GM12878 (cell line): ENCODE results near the gene ATAD2B. TPM values are rescaled to one million over a fixed set of nuclear protein-coding genes. Genes with fewer than 3 reads are reported as not detected.

Source experiments
- ATAC-seq: fragments of 200-7000 bp; cut with Tn5 transposase; 3 replicates; pipeline ENCODE4 v1.9.1; 2020; ENCODE audit warnings: mild to moderate bottlenecking, moderate library complexity
- BruUV-seq: library from RNA; stranded (reverse); fragments of 400-500 nt; replicated peaks from 2 replicates; lab custom pipeline; 2021; lab: Mats Ljungman, UMichigan
- CTCF ChIA-PET: fragments of 300-600 bp; sonication (Branson Sonifier 250); formaldehyde crosslinking; extraction: SDS; loops from one replicate; lab custom pipeline; 2021; ENCODE audit warnings: inconsistent platforms; lab: Yijun Ruan, JAX
- POLR2A ChIA-PET: fragments of 350-600 bp; formaldehyde crosslinking; extraction: SDS; loops from one replicate; lab custom pipeline; 2021; ENCODE audit warnings: inconsistent platforms; lab: Charles Lee
- RAD21 ChIA-PET: fragments of 300-600 bp; sonication (Branson Sonifier 250); formaldehyde crosslinking; loops from one replicate; lab custom pipeline; 2023; ENCODE audit warnings: antibody characterized with exemption; ENCODE audit not compliant: unreplicated experiment; lab: Charles Lee
- SMC1A ChIA-PET: fragments of 300-600 bp; sonication (Branson Sonifier 250); formaldehyde crosslinking; loops from one replicate; lab custom pipeline; 2023; ENCODE audit not compliant: unreplicated experiment, uncharacterized antibody; lab: Charles Lee
- DNase-seq: peaks from one replicate; pipeline ENCODE4 v3.0.0-alpha.2; 2011; ENCODE audit warnings: low read depth, low spot score
- FAIRE-seq: peaks from 3 replicates; lab custom pipeline; 2011; peaks lifted over from hg19 to GRCh38; lab: Jason Lieb, UNC
- H2AFZ ChIP-seq: 2 replicates; pipeline ENCODE4 v1.6.0; 2011; ENCODE audit warnings: low read depth, low read length, control low read depth; ENCODE audit not compliant: control insufficient read depth
- H3K27ac ChIP-seq: 2 replicates; pipeline ENCODE4 v1.5.1; 2011; ENCODE audit warnings: control low read depth; ENCODE audit not compliant: control insufficient read depth, insufficient read depth
- H3K27me3 ChIP-seq, 2 experiments: replicated peaks in 1 of 2; 2 replicates each; pipeline versions ENCODE4 v1.6.0 to v1.6.1; 2011; ENCODE audit warnings: low read length in 1 of 2; ENCODE audit not compliant: control insufficient read depth in 2 of 2, insufficient read depth in 2 of 2
- H3K36me3 ChIP-seq, 2 experiments: 2 replicates each; pipeline ENCODE4 v1.5.1; 2011; ENCODE audit warnings: low read length in 1 of 2; ENCODE audit not compliant: control insufficient read depth in 2 of 2, insufficient read depth in 2 of 2
- H3K4me1 ChIP-seq: 2 replicates; pipeline ENCODE4 v1.6.1; 2011; ENCODE audit warnings: mild to moderate bottlenecking, low read length, moderate library complexity, mixed read lengths; ENCODE audit not compliant: control insufficient read depth, insufficient read depth
- H3K4me2 ChIP-seq: 2 replicates; pipeline ENCODE4 v1.6.0; 2011; ENCODE audit warnings: control low read depth; ENCODE audit not compliant: control insufficient read depth, insufficient read depth
- H3K4me3 ChIP-seq: fragments of 200-600 bp; sonication (generic); 2 replicates; pipeline ENCODE4 v1.5.1; 2016
- H3K79me2 ChIP-seq: 2 replicates; pipeline ENCODE4 v1.6.0; 2011; ENCODE audit warnings: low read length; ENCODE audit not compliant: control insufficient read depth, insufficient read depth
- H3K9ac ChIP-seq: 2 replicates; pipeline ENCODE4 v1.8.0; 2011; ENCODE audit warnings: low read length, control low read depth, mixed read lengths; ENCODE audit not compliant: control insufficient read depth, insufficient read depth
- H3K9me3 ChIP-seq: replicated peaks from 3 replicates; pipeline ENCODE4 v1.5.1; 2011; ENCODE audit warnings: mild to moderate bottlenecking, low read length; ENCODE audit not compliant: control insufficient read depth, insufficient read depth
- H4K20me1 ChIP-seq: 2 replicates; pipeline ENCODE4 v1.6.0; 2011; ENCODE audit not compliant: control insufficient read depth, insufficient read depth
- MYB ChIP-seq: fragments of 150-350 bp; IDR thresholded peaks from 2 replicates; pipeline ENCODE4 v1.6.1; 2014; ENCODE audit warnings: mild to moderate bottlenecking, low read depth, low read length, borderline replicate concordance
- NKRF ChIP-seq: fragments of 450-650 bp; conservative IDR thresholded peaks from 2 replicates; pipeline ENCODE4 v1.6.1; 2017; ENCODE audit warnings: mild to moderate bottlenecking, moderate library complexity
- SIN3A ChIP-seq: IDR thresholded peaks from 2 replicates; pipeline ENCODE4 v1.6.1; 2012; ENCODE audit warnings: low read depth, low read length, improper control_type of control experiment
- SMAD5 ChIP-seq: IDR thresholded peaks from 2 replicates; pipeline ENCODE4 v1.6.1; 2016; ENCODE audit warnings: antibody characterized with exemption, low read depth
- ZZZ3 ChIP-seq: IDR thresholded peaks from 2 replicates; pipeline ENCODE4 v1.6.1; 2011; ENCODE audit warnings: low read depth; ENCODE audit not compliant: control insufficient read depth, insufficient read length
- in situ Hi-C: fragments of 300-500 bp; cut with MboI; formaldehyde crosslinking; loops from 9 replicates; pipeline ENCODE4 v1.14.3; 2018; ENCODE audit warnings: mixed read lengths
- intact Hi-C: fragments of 100-400 bp; cut with micrococcal nuclease; formaldehyde crosslinking; loops from one replicate; pipeline ENCODE4 v1.14.2; 2022; ENCODE audit not compliant: unreplicated experiment
- polyA plus RNA-seq, 11 experiments: library from polyadenylated mRNA; depleted of rRNA in 4 of 11; unstranded in 6 of 11; stranded (reverse) in 5 of 11; fragments of >200 nt; fragmentation: Nextera tagmentation in 4 of 11; fragmentation: Illumina TruSeq in 1 of 11; extraction: Ambion mirVana in 4 of 11; extraction: Trizol in 1 of 11; gene quantifications; 1 replicate in 1 of 11; 2 replicates in 10 of 11; pipeline versions ENCODE4 v1.2.1 to v1.2.3, GENCODE V29; 2011 to 2016; ENCODE audit warnings: inconsistent platforms in 2 of 11, missing spikeins in 2 of 11, low read depth in 1 of 11
- total RNA-seq, 4 experiments: library from RNA; depleted of rRNA in 3 of 4; stranded (reverse); fragments of >200 nt in 3 of 4; fragmentation: Illumina TruSeq in 1 of 4; extraction: Trizol in 1 of 4; gene quantifications; 2 replicates each; pipeline versions ENCODE4 v1.2.1 to v1.2.3, GENCODE V29; 2013 to 2021

The ATAD2B gene
- total and polyA plus RNA-seq, 10 of the 15 experiments (the other 5 are each of a cell fraction or from before 2014, with no cell fraction given) = 3.6 to 29.9 (median 16.8) TPM

GRCh38 chr2:23745726-23746105, 181.2 kb downstream of the ATAD2B start:
- H3K4me3 ChIP-seq = no peak overlapping the region
- no peak overlapping the region for H3K9ac ChIP-seq
- ChIA-PET SMC1A (interaction anchor here (1.0 to 1.3 kb wide), 2 partner anchors 10 to 19 kb away, joined by 3 read pairs; no protein-coding TSS in a partner anchor), CTCF (interaction anchor here (0.6 kb wide), 1 partner anchor 170 kb away, joined by 3 read pairs; no protein-coding TSS in a partner anchor), POLR2A (no interaction called here), RAD21 (no interaction called here)
- H3K27ac ChIP-seq = no peak overlapping the region
- intact Hi-C loops = no loop called here
- ATAC-seq = peak; percentile 76
- no peaks in the 10 kb centered on the region for H3K4me1 ChIP-seq
- BruUV-seq = no TSS peak
- no peak overlapping the region for H2AFZ ChIP-seq
- no peak for DNase-seq
- no peaks in the 10 kb centered on the region for H4K20me1 ChIP-seq
- H3K27me3 ChIP-seq = no peaks in the 10 kb centered on the region
- in situ Hi-C loops = no loop called here
- no peak overlapping the region for H3K4me2 ChIP-seq
- H3K36me3 ChIP-seq = peaks cover 0 to 2% of the 10 kb centered on the region in 2 experiments; a peak in 2 of 4 replicates
- no peak for FAIRE-seq
- no peaks in the 10 kb centered on the region for H3K79me2 ChIP-seq
- TF ChIP-seq ZZZ3 (no peak), NKRF (no peak), MYB (no peak), SIN3A (no peak), SMAD5 (no peak)
- H3K9me3 ChIP-seq = no peaks in the 10 kb centered on the region
